Frontal cortex (tissue), 4 donors: Measurements from ENCODE around the gene SIM2. TPM values are rescaled to one million over a fixed set of nuclear protein-coding genes. Genes with fewer than 3 reads are reported as not detected.

ENCODE experiments used
- DNase-seq, 2 donors: peaks; one replicate each; pipeline ENCODE4 v3.0.0; 2012; ENCODE audit warnings: low spot score in 2 of 2
- FAIRE-seq: peaks from 2 replicates; lab custom pipeline; 2012; peaks lifted over from hg19 to GRCh38; lab: Jason Lieb, UNC
- total RNA-seq: library from RNA; depleted of rRNA; stranded (reverse); fragments of >200 nt; gene quantifications from one replicate; pipeline ENCODE4 v1.2.3, GENCODE V29; 2014
- donor health status: control.
- donor health status: control.
- donor health status: control.

SIM2 gene
- total RNA-seq, 1 donor from 2014 or later, result not detected

- no peak for DNase-seq
- no peak for FAIRE-seq
Measured at GRCh38 chr21:36709030-36709867, 10.3 kb downstream of the SIM2 start.

DNA sequence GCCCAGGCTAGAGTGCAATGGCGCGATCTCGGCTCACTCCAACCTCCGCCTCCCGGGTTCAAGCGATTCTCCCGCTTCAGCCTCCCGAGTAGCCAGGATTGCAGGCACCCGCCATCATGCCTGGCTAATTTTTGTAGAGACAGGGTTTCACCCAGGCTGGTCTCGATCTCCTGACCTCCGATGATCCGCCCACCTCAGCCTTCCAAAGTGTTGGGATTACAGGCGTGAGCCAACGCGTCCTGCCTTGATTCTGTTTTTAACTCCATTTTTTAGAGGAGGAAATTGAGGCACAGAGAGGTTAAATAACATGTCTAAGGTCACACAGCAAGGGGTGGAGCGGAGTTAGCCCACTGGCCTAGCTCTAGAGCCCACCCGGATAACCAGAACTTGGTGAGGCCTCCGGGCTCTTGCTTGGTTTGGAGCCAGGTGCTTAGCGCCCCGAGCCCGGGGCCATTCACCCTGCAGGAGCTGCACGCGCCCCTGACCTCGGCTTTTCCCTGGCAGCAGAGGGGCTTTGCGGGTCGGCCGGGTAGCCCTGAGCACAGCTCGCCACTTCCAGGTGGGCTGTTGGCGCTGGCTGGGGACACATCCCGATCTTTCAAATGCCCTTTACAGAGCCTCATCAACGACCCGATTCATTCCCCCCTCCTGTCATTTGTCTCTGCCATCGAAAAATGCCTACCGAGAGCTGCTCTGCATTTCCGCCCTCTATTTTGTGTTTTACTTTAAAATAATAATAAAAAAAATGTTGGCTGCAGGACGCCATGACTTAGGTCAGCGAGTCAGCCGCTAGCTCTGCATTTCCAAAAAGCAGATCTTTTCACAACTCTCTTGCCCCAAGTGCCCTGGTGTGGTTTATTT is 11.2 kb downstream of the SIM2 start:
- DNase-seq (no peak), FAIRE-seq (no peak)

DNA sequence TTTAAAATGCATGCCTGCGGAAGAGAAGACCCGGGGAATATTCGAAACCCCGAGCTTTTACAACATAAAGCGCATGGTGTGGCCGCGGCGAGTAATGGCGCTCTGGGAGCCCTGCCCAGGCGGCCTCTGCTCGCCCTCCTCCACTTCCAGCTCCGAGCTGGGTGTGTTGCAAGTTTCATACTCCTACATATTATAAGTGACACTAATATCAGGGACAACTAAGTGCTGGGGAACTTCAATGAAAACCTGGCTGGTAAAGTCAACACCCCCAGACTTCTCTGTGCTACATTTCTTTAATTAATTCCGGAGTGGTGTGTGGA is 11.8 kb downstream of the SIM2 start:
- DNase-seq (no peak), FAIRE-seq (no peak)

DNA sequence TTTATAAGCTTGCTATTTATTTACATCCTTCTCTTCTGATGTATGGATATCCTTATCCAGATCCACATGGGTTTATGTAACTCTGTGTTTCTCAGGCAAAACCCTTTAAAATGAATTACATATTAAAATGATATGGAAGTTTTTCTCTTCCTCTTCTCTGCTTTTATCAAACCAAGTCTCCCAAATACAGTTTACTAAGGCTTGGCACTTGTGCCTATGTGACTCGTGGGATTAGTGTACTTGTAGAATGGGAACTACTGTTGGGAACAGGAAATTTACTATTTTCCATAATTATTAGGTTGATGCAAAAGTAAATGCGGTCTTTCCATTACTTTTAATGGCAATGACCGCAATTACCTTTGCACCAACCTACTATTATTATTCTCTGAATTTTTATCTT is 14.8 kb downstream of the SIM2 start:
- no peak for FAIRE-seq

GRCh38 chr21:36716387-36716786 is 17.5 kb downstream of the SIM2 start:
- no peak for DNase-seq
- FAIRE-seq, result no peak

More for the DNA sequence above, 14.8 kb downstream of the SIM2 start:
- DNase-seq, result no peak

- DNase-seq (no peak), FAIRE-seq (no peak)
Measured at GRCh38 chr21:36716836-36717235, 17.9 kb downstream of the SIM2 start.

GRCh38 chr21:36717976-36718375 is 19.1 kb downstream of the SIM2 start:
- DNase-seq, result no peak
- no peak for FAIRE-seq

DNA sequence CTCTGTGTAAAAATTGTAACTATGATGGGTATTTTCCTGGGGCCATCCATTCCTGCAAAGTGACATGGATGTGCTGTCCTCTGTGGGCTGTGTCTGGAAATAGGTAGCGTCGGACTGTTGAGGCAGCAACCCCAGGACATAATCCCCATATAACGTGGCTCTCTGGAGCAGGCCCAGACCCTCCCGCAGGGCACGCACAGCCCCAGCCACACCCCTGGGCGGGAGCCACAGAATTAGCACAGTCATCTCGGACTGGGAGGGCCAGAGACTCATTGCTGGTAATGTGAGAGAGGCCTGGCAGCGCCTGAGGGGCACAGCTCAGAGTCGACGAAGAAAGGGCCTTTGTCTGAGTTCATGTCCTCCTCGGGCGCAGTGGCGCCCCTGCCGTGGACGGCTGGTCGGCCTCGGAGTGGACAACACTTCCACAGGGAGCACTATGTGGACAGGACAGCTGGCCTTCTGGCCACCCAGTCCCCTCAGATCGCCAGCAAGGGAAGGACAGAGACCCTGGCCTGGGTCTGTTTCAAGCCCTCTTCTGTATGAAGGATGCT is 20.1 kb downstream of the SIM2 start:
- peak in 1 of 2 donors; percentile 66 for DNase-seq

DNA sequence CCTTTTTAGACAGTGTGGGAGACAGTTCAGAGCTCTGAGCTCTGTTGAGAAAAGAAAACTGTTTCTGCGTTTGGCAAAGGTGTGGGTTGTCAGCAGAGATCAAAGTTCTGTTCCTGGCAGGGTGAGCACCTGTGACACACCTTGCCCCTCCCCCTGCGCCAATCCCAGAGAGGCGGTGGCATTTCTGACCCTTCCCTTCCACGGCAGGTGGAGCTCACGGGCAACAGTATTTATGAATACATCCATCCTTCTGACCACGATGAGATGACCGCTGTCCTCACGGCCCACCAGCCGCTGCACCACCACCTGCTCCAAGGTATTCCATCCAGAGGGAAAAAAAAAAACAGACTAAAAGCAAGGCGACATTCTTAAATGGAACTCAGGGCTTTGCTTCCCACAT is 20.7 kb downstream of the SIM2 start:
- DNase-seq (no peak), FAIRE-seq (no peak)

More for the DNA sequence above, 20.1 kb downstream of the SIM2 start:
- FAIRE-seq, result no peak

- DNase-seq (no peak), FAIRE-seq (no peak)
Measured at GRCh38 chr21:36721817-36722216, 22.9 kb downstream of the SIM2 start.

GRCh38 chr21:36722370-36723368 is 23.8 kb downstream of the SIM2 start:
- FAIRE-seq, result no peak
- no peak for DNase-seq

DNA sequence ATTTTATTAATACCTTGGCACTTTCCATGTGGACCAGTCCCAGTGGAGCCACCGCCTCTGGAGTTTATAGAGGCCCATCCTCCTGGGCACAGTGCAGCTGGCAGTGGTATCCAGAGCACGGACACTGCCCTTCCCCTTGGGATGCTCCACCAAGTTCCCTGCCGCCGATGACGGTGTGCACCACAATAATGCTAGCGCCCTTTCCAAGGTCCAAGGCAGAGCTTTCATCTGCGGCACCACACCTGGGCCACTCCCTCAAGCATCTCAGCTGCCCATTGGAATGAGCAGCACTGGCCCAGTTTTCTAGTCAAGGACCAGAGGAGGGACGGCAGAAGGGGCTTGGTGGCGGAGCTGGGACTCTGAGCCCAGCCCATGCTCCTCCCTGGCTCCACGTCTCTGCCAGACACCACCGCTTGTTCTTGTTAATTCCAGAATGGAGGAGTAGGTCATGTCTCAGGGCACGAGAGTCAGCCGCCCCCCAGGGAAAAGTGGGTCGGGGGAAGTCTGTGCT is 24.5 kb downstream of the SIM2 start:
- FAIRE-seq (no peak), DNase-seq (no peak)

GRCh38 chr21:36724660-36725059 is 25.7 kb downstream of the SIM2 start:
- DNase-seq (no peak), FAIRE-seq (no peak)

DNA sequence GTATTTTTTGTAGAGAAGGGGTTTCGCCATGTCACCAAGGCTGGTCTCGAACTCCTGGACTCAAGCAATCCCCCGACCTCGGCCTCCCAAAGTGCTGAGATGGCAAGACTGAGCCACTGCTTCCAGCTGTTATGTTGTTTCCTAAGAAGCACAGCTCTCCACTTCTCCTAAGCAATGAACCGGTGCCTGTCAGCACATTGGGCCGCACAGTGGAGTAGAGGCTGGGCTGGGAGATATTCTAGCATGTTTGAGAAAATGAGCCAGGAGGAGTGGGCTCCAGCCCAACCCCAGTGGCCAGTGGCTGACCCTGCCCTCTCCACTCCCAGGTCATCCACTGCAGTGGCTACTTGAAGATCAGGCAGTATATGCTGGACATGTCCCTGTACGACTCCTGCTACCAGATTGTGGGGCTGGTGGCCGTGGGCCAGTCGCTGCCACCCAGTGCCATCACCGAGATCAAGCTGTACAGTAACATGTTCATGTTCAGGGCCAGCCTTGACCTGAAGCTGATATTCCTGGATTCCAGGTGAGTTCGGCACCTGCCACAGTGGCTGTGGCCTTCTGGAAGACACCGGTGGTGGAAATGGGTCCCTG is 27.0 kb downstream of the SIM2 start:
- no peak for DNase-seq
- FAIRE-seq, result no peak

- no peak for DNase-seq
- no peak for FAIRE-seq
Measured at GRCh38 chr21:36727866-36728265, 29.0 kb downstream of the SIM2 start.

- DNase-seq (no peak), FAIRE-seq (no peak)
Measured at GRCh38 chr21:36728371-36729111, 29.6 kb downstream of the SIM2 start.

- DNase-seq (no peak), FAIRE-seq (no peak)
Measured at GRCh38 chr21:36729310-36729970, 30.5 kb downstream of the SIM2 start.
